Mesenchymal stem cell (in vitro differentiated cells and primary cell): Measurements from ENCODE around the gene DNAJB13.
A peak's percentile ranks its signal among the peaks of the same experiment; 100 is the strongest.

ENCODE experiments used
- DNase-seq: peaks from one replicate; pipeline ENCODE4 v3.0.0-alpha.2; 2013
- H2AFZ ChIP-seq: one replicate; pipeline ENCODE4 v1.6.1; 2013; ENCODE audit warnings: low read depth, mild to moderate bottlenecking, control low read depth, inconsistent platforms, low read length, moderate library complexity
- H2AK5ac ChIP-seq: 2 replicates; pipeline ENCODE4 v1.6.1; 2013; ENCODE audit warnings: low read length, moderate library complexity, mild to moderate bottlenecking, inconsistent platforms; ENCODE audit not compliant: severe bottlenecking
- H2BK120ac ChIP-seq: one replicate; pipeline ENCODE4 v1.6.1; 2013; ENCODE audit warnings: low read depth, mild to moderate bottlenecking, inconsistent platforms, low read length, moderate library complexity
- H2BK12ac ChIP-seq, 2 experiments: one replicate each; pipeline ENCODE4 v1.6.1; 2013; ENCODE audit warnings: inconsistent platforms in 2 of 2, low read length in 2 of 2, mild to moderate bottlenecking in 2 of 2, moderate library complexity in 2 of 2, control low read depth in 1 of 2
- H2BK15ac ChIP-seq: one replicate; pipeline ENCODE4 v1.6.1; 2013; ENCODE audit warnings: mild to moderate bottlenecking, low read depth, inconsistent platforms; ENCODE audit not compliant: poor library complexity, severe bottlenecking
- H2BK5ac ChIP-seq: 2 replicates; pipeline ENCODE4 v1.6.1; 2013; ENCODE audit warnings: low read depth, mild to moderate bottlenecking, low read length, control low read depth, inconsistent platforms; ENCODE audit not compliant: poor library complexity, severe bottlenecking
- H3K14ac ChIP-seq, 2 experiments: one replicate each; pipeline ENCODE4 v1.6.1; 2013; ENCODE audit warnings: inconsistent platforms in 2 of 2, low read length in 2 of 2, control low read depth in 1 of 2, mild to moderate bottlenecking in 1 of 2, moderate library complexity in 1 of 2
- H3K18ac ChIP-seq, 2 experiments: one replicate each; pipeline ENCODE4 v1.6.1; 2013; ENCODE audit warnings: inconsistent platforms in 2 of 2, low read length in 2 of 2, control low read depth in 1 of 2, low read depth in 1 of 2, mild to moderate bottlenecking in 1 of 2
- H3K23ac ChIP-seq, 2 experiments: one replicate each; pipeline ENCODE4 v1.6.1; 2013; ENCODE audit warnings: inconsistent platforms in 2 of 2, low read length in 2 of 2, mild to moderate bottlenecking in 2 of 2, moderate library complexity in 2 of 2, control low read depth in 1 of 2
- H3K27ac ChIP-seq: 2 replicates; pipeline ENCODE4 v1.5.1; 2013; ENCODE audit warnings: mild to moderate bottlenecking, moderate library complexity, low read length, control low read depth, inconsistent platforms; ENCODE audit not compliant: poor library complexity, severe bottlenecking
- H3K27me3 ChIP-seq, 2 experiments: 2 replicates each; pipeline versions ENCODE4 v1.6.1 to v1.7.0; 2013; ENCODE audit warnings: low read length in 2 of 2, mild to moderate bottlenecking in 2 of 2, moderate library complexity in 2 of 2, control low read depth in 1 of 2, inconsistent platforms in 1 of 2; ENCODE audit not compliant: control insufficient read depth in 1 of 2, insufficient read depth in 1 of 2
- H3K36me3 ChIP-seq, 2 experiments: 2 replicates each; pipeline versions ENCODE4 v1.6.1 to v1.7.0; 2013; ENCODE audit warnings: low read length in 2 of 2, control low read depth in 1 of 2, inconsistent platforms in 1 of 2, low read depth in 1 of 2, mild to moderate bottlenecking in 1 of 2; ENCODE audit not compliant: insufficient read depth in 2 of 2, control insufficient read depth in 1 of 2
- H3K4ac ChIP-seq, 2 experiments: one replicate each; pipeline ENCODE4 v1.6.1; 2013; ENCODE audit warnings: inconsistent platforms in 2 of 2, low read length in 2 of 2, mild to moderate bottlenecking in 2 of 2, moderate library complexity in 2 of 2, control low read depth in 1 of 2, low read depth in 1 of 2
- H3K4me1 ChIP-seq: 2 replicates; pipeline ENCODE4 v1.6.1; 2013; ENCODE audit warnings: low read depth, low read length, control low read depth; ENCODE audit not compliant: control insufficient read depth, insufficient read depth
- H3K4me2 ChIP-seq: 2 replicates; pipeline ENCODE4 v1.6.1; 2013; ENCODE audit warnings: low read length, mild to moderate bottlenecking, inconsistent platforms; ENCODE audit not compliant: poor library complexity, severe bottlenecking
- H3K4me3 ChIP-seq, 2 experiments: 2 replicates each; pipeline versions ENCODE4 v1.5.1 to v1.7.0; 2013; ENCODE audit warnings: low read length in 2 of 2, mild to moderate bottlenecking in 2 of 2, control low read depth in 1 of 2, low read depth in 1 of 2; ENCODE audit not compliant: insufficient read depth in 1 of 2
- H3K79me1 ChIP-seq: replicated peaks from 2 replicates; pipeline ENCODE4 v1.6.1; 2013; ENCODE audit warnings: mild to moderate bottlenecking, control low read depth, low read length, inconsistent platforms; ENCODE audit not compliant: poor library complexity, severe bottlenecking
- H3K9ac ChIP-seq: 2 replicates; pipeline ENCODE4 v1.7.0; 2013; ENCODE audit warnings: mild to moderate bottlenecking, low read length, moderate library complexity
- H3K9me3 ChIP-seq: 2 replicates; pipeline ENCODE4 v1.7.0; 2013; ENCODE audit warnings: mild to moderate bottlenecking, low read length; ENCODE audit not compliant: control insufficient read depth
- H4K8ac ChIP-seq: one replicate; pipeline ENCODE4 v1.6.1; 2013; ENCODE audit warnings: inconsistent platforms, mild to moderate bottlenecking, low read length, moderate library complexity
- H4K91ac ChIP-seq: one replicate; pipeline ENCODE4 v1.6.1; 2013; ENCODE audit warnings: mild to moderate bottlenecking, low read length, inconsistent platforms
- WGBS: methylation state at CpG from one replicate; pipeline ENCODE4 v1.1.7; 2013; ENCODE audit warnings: mixed read lengths; 5-methylcytosine and 5-hydroxymethylcytosine counted together

DNAJB13 gene

GRCh38 chr11:73949246-73949645 is 1.6 kb upstream of the DNAJB13 start:
- Histone ChIP-seq H3K14ac (no peak overlapping the region), H3K9ac (no peak overlapping the region), H3K4ac (no peak overlapping the region), H2AK5ac (no peak overlapping the region), H4K8ac (no peak overlapping the region), H3K27ac (no peak overlapping the region), H3K36me3 (peaks cover 0 to 10% of the 10 kb centered on the region in 2 experiments), H3K23ac (no peak overlapping the region), H2BK120ac (no peak overlapping the region), H3K4me3 (no peak overlapping the region), H4K91ac (no peak overlapping the region), H3K18ac (no peak overlapping the region), H3K27me3 (no peaks in the 10 kb centered on the region), H3K4me2 (no peak overlapping the region), H2BK5ac (no peak overlapping the region), H2BK15ac (no peak overlapping the region), H2BK12ac (no peak overlapping the region), H3K79me1 (no peaks in the 10 kb centered on the region), H2AFZ (no peak overlapping the region), H3K9me3 (peaks cover 5% of the 10 kb centered on the region), H3K4me1 (peaks cover 16% of the 10 kb centered on the region)
- WGBS, result 94% methylated on average over 4 of the region's 4 CpGs
- DNase-seq, result no peak

DNA sequence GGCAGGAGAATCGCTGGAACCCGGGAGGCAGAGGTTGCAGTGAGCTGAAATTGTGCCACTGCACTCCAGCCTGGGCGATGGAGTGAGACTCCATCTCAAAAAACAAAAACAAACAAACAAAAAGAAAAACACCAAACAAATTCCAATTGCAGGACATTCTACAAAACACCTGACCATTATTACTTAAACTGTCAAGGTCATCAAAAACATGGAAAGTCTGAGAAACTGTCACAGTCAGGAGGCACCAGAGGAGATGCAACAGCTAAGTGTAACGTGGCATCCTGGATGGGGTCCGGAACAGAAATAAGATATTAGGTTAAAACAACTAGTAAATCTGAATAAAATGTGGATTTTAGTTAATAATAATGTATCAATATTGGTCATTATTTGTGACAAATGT is 914 bp upstream of the DNAJB13 start:
- H3K23ac ChIP-seq, result no peak overlapping the region
- no peak overlapping the region for H2BK120ac ChIP-seq
- no peaks in the 10 kb centered on the region for H3K79me1 ChIP-seq
- peaks cover 16% of the 10 kb centered on the region for H3K4me1 ChIP-seq
- no peak overlapping the region for H2BK5ac ChIP-seq
- no peak overlapping the region for H3K4ac ChIP-seq
- peaks cover 0 to 10% of the 10 kb centered on the region in 2 experiments for H3K36me3 ChIP-seq
- no peak overlapping the region for H3K18ac ChIP-seq
- no peaks in the 10 kb centered on the region for H3K27me3 ChIP-seq
- no peak overlapping the region for H4K91ac ChIP-seq
- DNase-seq, result no peak
- no peak overlapping the region for H2AFZ ChIP-seq
- H4K8ac ChIP-seq, result no peak overlapping the region
- no peak overlapping the region for H3K14ac ChIP-seq
- no peak overlapping the region for H2BK15ac ChIP-seq
- no peak overlapping the region for H2BK12ac ChIP-seq
- WGBS, result 97% methylated on average over 5 of the region's 5 CpGs
- no peak overlapping the region for H3K4me3 ChIP-seq
- H3K27ac ChIP-seq, result no peak overlapping the region
- H3K4me2 ChIP-seq, result no peak overlapping the region
- no peak overlapping the region for H3K9ac ChIP-seq
- H2AK5ac ChIP-seq, result no peak overlapping the region
- peaks cover 5% of the 10 kb centered on the region for H3K9me3 ChIP-seq

- Histone ChIP-seq H3K79me1 (no peaks in the 10 kb centered on the region), H2BK5ac (peak overlapping the region; percentile 11), H3K4ac (no peak overlapping the region), H2BK12ac (no peak overlapping the region), H3K4me2 (no peak overlapping the region), H4K8ac (no peak overlapping the region), H3K27ac (peak overlapping the region; percentile 93), H3K4me3 (no peak overlapping the region), H4K91ac (no peak overlapping the region), H2BK15ac (no peak overlapping the region), H3K14ac (no peak overlapping the region), H3K18ac (no peak overlapping the region), H3K9me3 (peaks cover under 1% of the 10 kb centered on the region), H3K36me3 (peaks cover 0 to 8% of the 10 kb centered on the region in 2 experiments), H3K9ac (no peak overlapping the region), H3K27me3 (peaks cover 0 to 2% of the 10 kb centered on the region in 2 experiments), H2BK120ac (no peak overlapping the region), H3K4me1 (peaks cover 25% of the 10 kb centered on the region), H2AFZ (no peak overlapping the region), H2AK5ac (no peak overlapping the region), H3K23ac (no peak overlapping the region)
- 91% methylated on average over 7 of the region's 7 CpGs for WGBS
- DNase-seq, result no peak
These were observed 971 bp downstream of the DNAJB13 start for GRCh38 chr11:73951797-73952196.

- Histone ChIP-seq H2BK12ac (peak overlapping the region in 1 of 2 experiments; percentile 59), H4K91ac (no peak overlapping the region), H2BK120ac (no peak overlapping the region), H4K8ac (peak overlapping the region; percentile 35), H2BK5ac (peak overlapping the region; percentile 81), H3K4me1 (peaks cover 28% of the 10 kb centered on the region), H3K9me3 (no peaks in the 10 kb centered on the region), H3K14ac (peak overlapping the region in 1 of 2 experiments; percentile 61), H3K9ac (no peak overlapping the region), H3K23ac (no peak overlapping the region), H2BK15ac (no peak overlapping the region), H3K4ac (peak overlapping the region in 1 of 2 experiments; percentile 28), H2AK5ac (peak overlapping the region; percentile 87), H3K4me2 (no peak overlapping the region), H3K36me3 (peaks cover 0 to 23% of the 10 kb centered on the region in 2 experiments), H3K27me3 (peaks cover 0 to 25% of the 10 kb centered on the region in 2 experiments), H3K79me1 (peaks cover 4% of the 10 kb centered on the region), H3K4me3 (no peak overlapping the region), H3K18ac (peak overlapping the region in 1 of 2 experiments; percentile 29), H3K27ac (peak overlapping the region; percentile 56), H2AFZ (peak overlapping the region; percentile 18)
- WGBS, result 91% methylated on average over 27 of the region's 29 CpGs
- DNase-seq, result no peak
These were observed 6.2 kb downstream of the DNAJB13 start for GRCh38 chr11:73956876-73957653.
